ENCODE results near the gene PLCH1.

DNA sequence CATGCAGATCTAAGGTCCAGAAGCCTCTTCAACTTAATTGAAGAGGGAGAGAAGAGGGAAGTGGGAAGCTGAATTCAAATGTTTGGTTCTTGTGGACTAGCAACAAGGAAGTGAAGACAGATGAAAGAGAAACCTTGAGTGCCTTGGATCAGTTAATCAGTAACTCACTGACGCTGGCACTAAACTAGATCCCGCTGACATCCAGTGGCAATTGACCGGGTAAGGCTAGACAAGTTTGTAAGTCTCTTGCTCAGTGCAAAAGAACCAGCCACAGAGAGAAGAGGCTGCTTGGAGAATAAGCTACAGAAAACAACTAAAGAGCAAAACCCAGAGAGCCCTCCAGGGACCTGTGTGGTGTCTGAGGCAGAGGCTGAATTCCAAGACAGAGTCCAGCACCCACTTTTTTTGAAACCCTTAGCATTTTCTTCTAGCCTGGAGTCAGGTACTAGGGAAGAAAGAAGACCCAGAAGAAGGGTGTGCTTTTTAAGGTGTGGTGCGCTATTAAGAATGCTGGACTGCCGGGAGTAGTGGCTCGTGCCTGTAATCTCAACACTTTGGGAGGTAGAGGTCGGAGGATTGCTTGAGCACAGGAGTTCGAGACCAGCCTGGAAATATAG lies 6.9 kb downstream of the PLCH1 start:
- no peak for TF ChIP-seq EP300 (IDR thresholded peaks at IDR 0.05)
- TF ChIP-seq, protein P1, sequence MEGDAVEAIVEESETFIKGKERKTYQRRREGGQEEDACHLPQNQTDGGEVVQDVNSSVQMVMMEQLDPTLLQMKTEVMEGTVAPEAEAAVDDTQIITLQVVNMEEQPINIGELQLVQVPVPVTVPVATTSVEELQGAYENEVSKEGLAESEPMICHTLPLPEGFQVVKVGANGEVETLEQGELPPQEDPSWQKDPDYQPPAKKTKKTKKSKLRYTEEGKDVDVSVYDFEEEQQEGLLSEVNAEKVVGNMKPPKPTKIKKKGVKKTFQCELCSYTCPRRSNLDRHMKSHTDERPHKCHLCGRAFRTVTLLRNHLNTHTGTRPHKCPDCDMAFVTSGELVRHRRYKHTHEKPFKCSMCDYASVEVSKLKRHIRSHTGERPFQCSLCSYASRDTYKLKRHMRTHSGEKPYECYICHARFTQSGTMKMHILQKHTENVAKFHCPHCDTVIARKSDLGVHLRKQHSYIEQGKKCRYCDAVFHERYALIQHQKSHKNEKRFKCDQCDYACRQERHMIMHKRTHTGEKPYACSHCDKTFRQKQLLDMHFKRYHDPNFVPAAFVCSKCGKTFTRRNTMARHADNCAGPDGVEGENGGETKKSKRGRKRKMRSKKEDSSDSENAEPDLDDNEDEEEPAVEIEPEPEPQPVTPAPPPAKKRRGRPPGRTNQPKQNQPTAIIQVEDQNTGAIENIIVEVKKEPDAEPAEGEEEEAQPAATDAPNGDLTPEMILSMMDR (IDR thresholded peaks at IDR 0.05), result no peak
- no peak for TF ChIP-seq POLR2A (IDR thresholded peaks at IDR 0.05)

All from tibial nerve (tissue), 4 donors.